A549 (cell line): ENCODE measurements around the gene PHB1. TPM values are rescaled to one million over a fixed set of nuclear protein-coding genes. Genes with fewer than 3 reads are reported as not detected.
A peak's percentile ranks its signal among the peaks of the same experiment; 100 is the strongest.

Experiments
- ATAC-seq, 2 experiments: fragments of 200-7000 bp in 1 of 2; fragments of >200 bp in 1 of 2; cut with Nextera tagmentation in 1 of 2; cut with Tn5 transposase in 1 of 2; 3 replicates each; pipeline versions ENCODE4 v1.8.0 to v1.9.1; 2018 to 2020; ENCODE audit warnings: mild to moderate bottlenecking in 1 of 2, moderate library complexity in 1 of 2
- CTCF ChIA-PET: fragments of 300-600 bp; sonication (Branson Sonifier 250); formaldehyde crosslinking; extraction: SDS; loops from one replicate; lab custom pipeline; 2021; ENCODE audit warnings: antibody characterized with exemption, inconsistent platforms; lab: Yijun Ruan, JAX
- POLR2A ChIA-PET: fragments of 350-600 bp; formaldehyde crosslinking; extraction: SDS; loops from one replicate; lab custom pipeline; 2021; ENCODE audit warnings: antibody characterized with exemption, inconsistent platforms; lab: Yijun Ruan, JAX
- DNase-seq, 2 experiments: peaks; one replicate each; pipeline versions ENCODE4 v3.0.0 to v3.0.0-alpha.2; 2011 to 2016; ENCODE audit warnings: low read depth in 1 of 2, low spot score in 1 of 2
- FAIRE-seq: peaks from 2 replicates; lab custom pipeline; 2011; peaks lifted over from hg19 to GRCh38; lab: Jason Lieb, UNC
- H3K27ac ChIP-seq, 2 experiments: fragments of >200 bp; sonication (Bioruptor Twin); formaldehyde crosslinking; 3 replicates each; pipeline ENCODE4 v1.5.1; 2016 to 2017
- H3K4me1 ChIP-seq: fragments of >200 bp; sonication (Bioruptor Twin); formaldehyde crosslinking; 3 replicates; pipeline ENCODE4 v1.6.1; 2016
- H3K4me2 ChIP-seq: fragments of >200 bp; sonication (Bioruptor Twin); formaldehyde crosslinking; 3 replicates; pipeline ENCODE4 v1.6.1; 2016
- H3K4me3 ChIP-seq: fragments of >200 bp; sonication (Bioruptor Twin); formaldehyde crosslinking; 3 replicates; pipeline ENCODE4 v1.5.1; 2016
- H3K9me3 ChIP-seq: fragments of >200 bp; sonication (Bioruptor Twin); formaldehyde crosslinking; 3 replicates; pipeline ENCODE4 v1.6.1; 2016
- CBX8 ChIP-seq: fragments of 200-600 bp; sonication (generic); IDR thresholded peaks from 2 replicates; pipeline ENCODE4 v1.6.1; 2016
- CHD4 ChIP-seq: fragments of 200-600 bp; sonication (generic); IDR thresholded peaks from 2 replicates; pipeline ENCODE4 v1.6.1; 2016; ENCODE audit warnings: antibody characterized with exemption, mild to moderate bottlenecking, borderline replicate concordance
- EP300 ChIP-seq, 2 experiments: fragments of >200 bp; sonication (Bioruptor Twin); formaldehyde crosslinking; IDR thresholded peaks; 2 replicates in 1 of 2; 3 replicates in 1 of 2; pipeline ENCODE4 v1.6.1; 2016 to 2017
- FOSL2 ChIP-seq, 2 experiments: fragments of 450-650 bp in 1 of 2; fragments of >200 bp in 1 of 2; sonication (Bioruptor Twin) in 1 of 2; formaldehyde crosslinking; IDR thresholded peaks; 2 replicates each; pipeline versions ENCODE4 v1.5.0 to v1.6.1; 2016 to 2020; ENCODE audit warnings: mild to moderate bottlenecking in 1 of 2, moderate library complexity in 1 of 2
- GATA3 ChIP-seq: IDR thresholded peaks from 2 replicates; pipeline ENCODE4 v1.6.1; 2012; ENCODE audit warnings: borderline replicate concordance
- HDAC2 ChIP-seq: fragments of 200-600 bp; sonication (generic); IDR thresholded peaks from 2 replicates; pipeline ENCODE4 v1.6.1; 2016
- HOXA7 ChIP-seq: fragments of 250-450 bp; sonication (Bioruptor Pico); IDR thresholded peaks from 2 replicates; pipeline ENCODE4 v1.5.0; 2020; ENCODE audit warnings: mild to moderate bottlenecking, moderate library complexity
- HOXB5 ChIP-seq: fragments of 250-450 bp; sonication (Bioruptor Pico); IDR thresholded peaks from 2 replicates; pipeline ENCODE4 v1.5.0; 2020; ENCODE audit warnings: mild to moderate bottlenecking, moderate library complexity
- KDM1A ChIP-seq: fragments of 200-600 bp; sonication (generic); IDR thresholded peaks from 2 replicates; pipeline ENCODE4 v1.6.1; 2016; ENCODE audit warnings: low read depth, mild to moderate bottlenecking
- KDM5A ChIP-seq: fragments of 200-600 bp; sonication (generic); IDR thresholded peaks from 2 replicates; pipeline ENCODE4 v1.6.1; 2016; ENCODE audit warnings: antibody characterized with exemption, mild to moderate bottlenecking
- MYC ChIP-seq: IDR thresholded peaks from 2 replicates; pipeline ENCODE4 v1.6.1; 2012; ENCODE audit warnings: mild to moderate bottlenecking, inconsistent platforms, low read length, improper control_type of control experiment, borderline replicate concordance
- NR3C1 ChIP-seq: fragments of >200 bp; sonication (Bioruptor Twin); formaldehyde crosslinking; IDR thresholded peaks from 3 replicates; pipeline ENCODE4 v1.6.1; 2017
- RNF2 ChIP-seq: fragments of 200-600 bp; sonication (generic); IDR thresholded peaks from 2 replicates; pipeline ENCODE4 v1.6.1; 2016; ENCODE audit warnings: low read depth, mild to moderate bottlenecking, antibody characterized with exemption, moderate library complexity, borderline replicate concordance
- SMC3 ChIP-seq: fragments of >200 bp; sonication (Bioruptor Twin); formaldehyde crosslinking; IDR thresholded peaks from 3 replicates; pipeline ENCODE4 v1.6.1; 2018; ENCODE audit warnings: inconsistent platforms
- TP53 ChIP-seq: fragments of 250-450 bp; sonication (Bioruptor Pico); IDR thresholded peaks from 2 replicates; pipeline ENCODE4 v1.5.0; 2021; ENCODE audit warnings: mild to moderate bottlenecking, moderate library complexity
- ZFP36 ChIP-seq: fragments of 450-650 bp; IDR thresholded peaks from 2 replicates; pipeline ENCODE4 v1.6.1; 2014; ENCODE audit warnings: borderline replicate concordance; ENCODE audit not compliant: partially characterized antibody
- ZSCAN20 ChIP-seq: fragments of 250-450 bp; sonication (Bioruptor Pico); IDR thresholded peaks from 2 replicates; pipeline ENCODE4 v1.8.0; 2022; ENCODE audit warnings: mild to moderate bottlenecking, moderate library complexity
- WGBS: methylation state at CpG from one replicate; pipeline ENCODE4 v1.1.6; 2017; ENCODE audit errors: missing lambda C conversion rate; 5-methylcytosine and 5-hydroxymethylcytosine counted together
- polyA plus RNA-seq, 4 experiments: library from polyadenylated mRNA; depleted of rRNA in 3 of 4; stranded (reverse); fragments of >200 nt; fragmentation: RNase III in 1 of 4; extraction: RNeasy Plus Mini Kit Qiagen cat#74134 plus additional on column Dnase treatment in 1 of 4; gene quantifications; 2 replicates in 3 of 4; 3 replicates in 1 of 4; pipeline ENCODE4 v1.2.3, GENCODE V29; 2011 to 2017
- TF ChIP-seq, protein P1 (sequence below): fragments of 250-450 bp; sonication (Bioruptor Pico); IDR thresholded peaks from 2 replicates; pipeline ENCODE4 v1.5.0; 2020; ENCODE audit warnings: low read depth, mild to moderate bottlenecking, moderate library complexity
- TF ChIP-seq, protein P2 (sequence below): fragments of 200-600 bp; sonication (generic); IDR thresholded peaks from 2 replicates; pipeline ENCODE4 v1.6.1; 2016; ENCODE audit warnings: antibody characterized with exemption, mild to moderate bottlenecking, moderate library complexity
- TF ChIP-seq, protein P3 (sequence below): fragments of 250-450 bp; sonication (Bioruptor Pico); IDR thresholded peaks from 2 replicates; pipeline ENCODE4 v1.5.0; 2021; ENCODE audit warnings: mild to moderate bottlenecking, moderate library complexity, borderline replicate concordance
- TF ChIP-seq, protein P4 (sequence below): fragments of >200 bp; sonication (Bioruptor Twin); formaldehyde crosslinking; IDR thresholded peaks from 3 replicates; pipeline ENCODE4 v1.6.1; 2016

The PHB1 gene
- polyA plus RNA-seq, 2 of the 4 experiments (the other 2 are of a cell fraction): 432 to 480 TPM

DNA sequence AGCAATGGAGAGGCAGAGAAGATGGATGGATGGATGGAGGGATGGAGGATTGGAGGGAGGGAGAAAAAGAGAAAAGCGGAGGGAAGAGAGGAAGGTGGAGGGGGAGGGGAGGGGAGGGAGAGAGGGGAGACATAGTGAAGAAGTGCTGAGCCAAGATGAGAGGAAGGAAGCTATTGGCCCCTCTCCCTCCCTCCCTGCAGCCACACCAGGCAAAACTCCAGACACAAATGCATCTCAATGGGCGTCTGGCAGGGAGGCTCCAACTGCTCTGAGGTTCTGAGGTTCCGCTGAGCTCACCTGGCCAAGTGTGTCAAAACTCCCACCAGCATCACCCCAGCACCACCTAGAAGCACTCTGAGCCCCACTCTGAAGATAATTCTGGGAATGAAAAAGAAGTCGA lies 26.9 kb upstream of the PHB1 start:
- no peak for DNase-seq
- WGBS: 54% methylated on average over 4 of the region's 4 CpGs
- no peak for FAIRE-seq
- Histone ChIP-seq H3K4me2 (no peak overlapping the region), H3K9me3 (no peaks in the 10 kb centered on the region), H3K27ac (no peak overlapping the region), H3K4me3 (no peak overlapping the region), H3K4me1 (no peaks in the 10 kb centered on the region)
- CTCF ChIA-PET: interaction anchor here (0.6 to 7.0 kb wide), 4 partner anchors 13 to 129 kb away, joined by 3 to 45 read pairs (median 3); no protein-coding TSS in a partner anchor
- POLR2A ChIA-PET: no interaction called here
- TF ChIP-seq NR3C1: no peak
- TF ChIP-seq SMC3: no peak
- no peak for TF ChIP-seq CHD4
- TF ChIP-seq MYC: no peak
- no peak for TF ChIP-seq GATA3
- ATAC-seq: no peak

DNA sequence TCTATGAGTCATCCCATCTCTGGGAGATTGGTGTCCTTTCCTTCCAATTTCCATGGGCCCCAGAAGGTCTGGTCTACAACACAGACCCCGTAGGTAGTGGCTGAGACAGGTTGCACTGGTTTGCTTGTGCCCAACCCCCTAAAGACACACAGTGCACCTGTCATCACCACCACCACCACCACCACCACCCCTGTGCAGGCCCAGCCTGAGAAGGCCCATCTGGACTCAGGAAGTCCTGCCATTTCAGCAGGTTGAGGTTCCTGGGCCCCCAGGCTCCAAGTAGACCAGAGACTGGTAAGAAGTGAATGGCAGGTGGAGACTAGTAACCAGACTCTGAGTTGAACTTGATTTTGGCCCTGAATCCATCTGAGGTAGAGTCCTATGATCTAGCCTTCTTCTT lies 25.9 kb upstream of the PHB1 start:
- ATAC-seq (no peak), FAIRE-seq (no peak), DNase-seq (no peak)
- Histone ChIP-seq H3K27ac (no peak overlapping the region), H3K9me3 (no peaks in the 10 kb centered on the region), H3K4me2 (no peak overlapping the region), H3K4me1 (no peaks in the 10 kb centered on the region), H3K4me3 (no peak overlapping the region)
- CTCF ChIA-PET: interaction anchor here (3.5 to 17.3 kb wide), 2 partner anchors 15 to 112 kb away, joined by 12 to 317 read pairs; no protein-coding TSS in a partner anchor
- TF ChIP-seq, protein P1, sequence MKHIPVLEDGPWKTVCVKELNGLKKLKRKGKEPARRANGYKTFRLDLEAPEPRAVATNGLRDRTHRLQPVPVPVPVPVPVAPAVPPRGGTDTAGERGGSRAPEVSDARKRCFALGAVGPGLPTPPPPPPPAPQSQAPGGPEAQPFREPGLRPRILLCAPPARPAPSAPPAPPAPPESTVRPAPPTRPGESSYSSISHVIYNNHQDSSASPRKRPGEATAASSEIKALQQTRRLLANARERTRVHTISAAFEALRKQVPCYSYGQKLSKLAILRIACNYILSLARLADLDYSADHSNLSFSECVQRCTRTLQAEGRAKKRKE: no peak
- TF ChIP-seq FOSL2 (IDR thresholded peaks at IDR 0.05) (no peak), FOSL2 (CRISPR knock-in tag; IDR thresholded peaks at IDR 0.05) (peak; percentile 32; the same call in 1 of the 2 replicates)
- TF ChIP-seq, all 56 proteins: peak for 1
- POLR2A ChIA-PET: no interaction called here
- WGBS: 40% methylated on average over 1 of the region's 1 CpG

DNA sequence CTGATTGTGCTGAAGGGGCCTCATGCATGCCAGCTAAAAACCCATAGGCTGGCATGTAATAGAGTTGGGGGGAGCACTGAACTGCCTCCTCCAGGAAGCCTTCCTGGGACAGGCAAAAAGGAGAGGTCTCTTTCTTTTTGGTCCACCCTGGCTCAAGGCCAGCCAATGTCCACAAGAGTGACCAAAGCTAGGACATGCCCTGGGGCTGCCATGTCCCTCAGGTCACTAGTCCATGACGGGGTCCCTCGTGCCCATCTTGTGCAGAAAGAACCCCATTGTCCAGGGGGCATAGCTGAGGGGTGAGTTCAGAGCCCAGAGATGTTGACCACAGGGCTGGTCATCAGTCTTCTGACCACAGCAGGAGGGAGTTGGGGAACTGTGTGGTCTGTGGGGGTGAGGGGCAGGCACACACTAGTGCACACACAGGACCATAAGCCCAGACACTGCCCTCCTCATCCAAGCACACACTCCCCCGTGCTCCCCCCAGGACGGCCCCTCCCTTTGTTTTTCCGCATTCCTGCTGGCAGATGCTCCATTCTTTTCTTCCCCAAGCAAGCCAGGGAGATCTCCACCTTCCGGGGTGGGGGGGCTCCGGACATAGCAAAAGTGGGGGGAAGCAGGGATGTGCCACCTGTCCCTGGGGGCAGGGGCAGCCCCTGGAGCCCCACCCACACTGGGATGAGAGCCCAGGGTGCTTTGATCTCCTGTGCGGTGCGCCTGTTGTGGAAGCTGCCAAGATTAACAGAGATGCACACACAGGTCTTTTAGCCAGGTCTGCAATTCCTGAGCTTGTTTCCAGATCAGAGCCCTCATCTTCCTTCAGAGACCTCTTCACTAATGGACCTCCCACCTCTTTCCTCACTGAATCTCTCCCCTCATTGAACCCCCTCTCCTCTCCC lies 25.2 kb upstream of the PHB1 start:
- 33% methylated on average over 5 of the region's 9 CpGs for WGBS
- FAIRE-seq: no peak
- no peak overlapping the region for H3K4me2 ChIP-seq
- no peak overlapping the region for H3K4me3 ChIP-seq
- no peak overlapping the region for H3K27ac ChIP-seq
- no peaks in the 10 kb centered on the region for H3K4me1 ChIP-seq
- H3K9me3 ChIP-seq: no peaks in the 10 kb centered on the region
- ChIA-PET POLR2A (no interaction called here), CTCF (interaction anchor here (0.6 to 17.3 kb wide), 8 partner anchors 16 to 356 kb away, joined by 3 to 317 read pairs (median 4); no protein-coding TSS in a partner anchor)
- peak; percentile 22 for TF ChIP-seq ZFP36
- TF ChIP-seq ZSCAN20 (CRISPR knock-in tag): no peak
- ATAC-seq: no peak
- DNase-seq: no peak

DNA sequence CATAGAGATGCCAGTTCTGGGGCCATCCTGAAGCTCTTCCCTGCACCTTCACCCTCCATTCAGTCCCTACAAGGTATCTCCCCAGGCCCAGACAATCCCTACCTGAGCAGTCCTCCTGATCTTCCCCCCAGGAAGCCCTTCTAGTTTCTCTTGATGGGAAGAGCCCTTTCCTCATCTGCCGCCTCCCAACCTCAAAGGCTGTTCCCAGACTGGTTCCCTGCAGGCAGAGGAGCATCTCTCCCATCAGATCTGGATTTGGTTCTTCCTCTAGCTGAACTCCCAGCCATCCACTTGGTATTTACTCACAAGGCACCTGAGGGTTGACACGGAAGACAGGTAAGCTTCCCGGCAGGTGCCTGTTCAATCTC lies 24.6 kb upstream of the PHB1 start:
- no peak overlapping the region for H3K4me2 ChIP-seq
- no peaks in the 10 kb centered on the region for H3K9me3 ChIP-seq
- 86% methylated on average over 3 of the region's 3 CpGs for WGBS
- POLR2A ChIA-PET: no interaction called here
- DNase-seq (no peak), FAIRE-seq (no peak), ATAC-seq (no peak)
- TF ChIP-seq RNF2 (no peak), KDM5A (no peak), HOXA7 (no peak), KDM1A (no peak), HOXB5 (CRISPR knock-in tag) (no peak), ZSCAN20 (CRISPR knock-in tag) (no peak), TP53 (CRISPR knock-in tag) (no peak), CBX8 (no peak), EP300 (IDR thresholded peaks at IDR 0.05) (no peak), HDAC2 (no peak)
- TF ChIP-seq, protein P2, sequence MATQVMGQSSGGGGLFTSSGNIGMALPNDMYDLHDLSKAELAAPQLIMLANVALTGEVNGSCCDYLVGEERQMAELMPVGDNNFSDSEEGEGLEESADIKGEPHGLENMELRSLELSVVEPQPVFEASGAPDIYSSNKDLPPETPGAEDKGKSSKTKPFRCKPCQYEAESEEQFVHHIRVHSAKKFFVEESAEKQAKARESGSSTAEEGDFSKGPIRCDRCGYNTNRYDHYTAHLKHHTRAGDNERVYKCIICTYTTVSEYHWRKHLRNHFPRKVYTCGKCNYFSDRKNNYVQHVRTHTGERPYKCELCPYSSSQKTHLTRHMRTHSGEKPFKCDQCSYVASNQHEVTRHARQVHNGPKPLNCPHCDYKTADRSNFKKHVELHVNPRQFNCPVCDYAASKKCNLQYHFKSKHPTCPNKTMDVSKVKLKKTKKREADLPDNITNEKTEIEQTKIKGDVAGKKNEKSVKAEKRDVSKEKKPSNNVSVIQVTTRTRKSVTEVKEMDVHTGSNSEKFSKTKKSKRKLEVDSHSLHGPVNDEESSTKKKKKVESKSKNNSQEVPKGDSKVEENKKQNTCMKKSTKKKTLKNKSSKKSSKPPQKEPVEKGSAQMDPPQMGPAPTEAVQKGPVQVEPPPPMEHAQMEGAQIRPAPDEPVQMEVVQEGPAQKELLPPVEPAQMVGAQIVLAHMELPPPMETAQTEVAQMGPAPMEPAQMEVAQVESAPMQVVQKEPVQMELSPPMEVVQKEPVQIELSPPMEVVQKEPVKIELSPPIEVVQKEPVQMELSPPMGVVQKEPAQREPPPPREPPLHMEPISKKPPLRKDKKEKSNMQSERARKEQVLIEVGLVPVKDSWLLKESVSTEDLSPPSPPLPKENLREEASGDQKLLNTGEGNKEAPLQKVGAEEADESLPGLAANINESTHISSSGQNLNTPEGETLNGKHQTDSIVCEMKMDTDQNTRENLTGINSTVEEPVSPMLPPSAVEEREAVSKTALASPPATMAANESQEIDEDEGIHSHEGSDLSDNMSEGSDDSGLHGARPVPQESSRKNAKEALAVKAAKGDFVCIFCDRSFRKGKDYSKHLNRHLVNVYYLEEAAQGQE: no peak
- TF ChIP-seq, protein P3, sequence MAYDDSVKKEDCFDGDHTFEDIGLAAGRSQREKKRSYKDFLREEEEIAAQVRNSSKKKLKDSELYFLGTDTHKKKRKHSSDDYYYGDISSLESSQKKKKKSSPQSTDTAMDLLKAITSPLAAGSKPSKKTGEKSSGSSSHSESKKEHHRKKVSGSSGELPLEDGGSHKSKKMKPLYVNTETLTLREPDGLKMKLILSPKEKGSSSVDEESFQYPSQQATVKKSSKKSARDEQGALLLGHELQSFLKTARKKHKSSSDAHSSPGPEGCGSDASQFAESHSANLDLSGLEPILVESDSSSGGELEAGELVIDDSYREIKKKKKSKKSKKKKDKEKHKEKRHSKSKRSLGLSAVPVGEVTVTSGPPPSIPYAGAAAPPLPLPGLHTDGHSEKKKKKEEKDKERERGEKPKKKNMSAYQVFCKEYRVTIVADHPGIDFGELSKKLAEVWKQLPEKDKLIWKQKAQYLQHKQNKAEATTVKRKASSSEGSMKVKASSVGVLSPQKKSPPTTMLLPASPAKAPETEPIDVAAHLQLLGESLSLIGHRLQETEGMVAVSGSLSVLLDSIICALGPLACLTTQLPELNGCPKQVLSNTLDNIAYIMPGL (CRISPR knock-in tag): no peak
- TF ChIP-seq, protein P4, sequence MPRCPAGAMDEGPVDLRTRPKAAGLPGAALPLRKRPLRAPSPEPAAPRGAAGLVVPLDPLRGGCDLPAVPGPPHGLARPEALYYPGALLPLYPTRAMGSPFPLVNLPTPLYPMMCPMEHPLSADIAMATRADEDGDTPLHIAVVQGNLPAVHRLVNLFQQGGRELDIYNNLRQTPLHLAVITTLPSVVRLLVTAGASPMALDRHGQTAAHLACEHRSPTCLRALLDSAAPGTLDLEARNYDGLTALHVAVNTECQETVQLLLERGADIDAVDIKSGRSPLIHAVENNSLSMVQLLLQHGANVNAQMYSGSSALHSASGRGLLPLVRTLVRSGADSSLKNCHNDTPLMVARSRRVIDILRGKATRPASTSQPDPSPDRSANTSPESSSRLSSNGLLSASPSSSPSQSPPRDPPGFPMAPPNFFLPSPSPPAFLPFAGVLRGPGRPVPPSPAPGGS: no peak
- CTCF ChIA-PET: interaction anchor here (0.6 to 17.3 kb wide), 8 partner anchors 16 to 355 kb away, joined by 3 to 317 read pairs (median 4); no protein-coding TSS in a partner anchor
- H3K27ac ChIP-seq: no peak overlapping the region
- H3K4me1 ChIP-seq: no peaks in the 10 kb centered on the region
- H3K4me3 ChIP-seq: no peak overlapping the region
